GM19397 (cell line): Measurements from ENCODE around the gene TESK1.

Experiments
- ATAC-seq: cut with Tn5 transposase; IDR thresholded peaks from one replicate; pipeline ENCODE4 v1.9.1; 2021; ENCODE audit warnings: mild to moderate bottlenecking, moderate library complexity; ENCODE audit not compliant: unreplicated experiment

TESK1 gene, protein sequence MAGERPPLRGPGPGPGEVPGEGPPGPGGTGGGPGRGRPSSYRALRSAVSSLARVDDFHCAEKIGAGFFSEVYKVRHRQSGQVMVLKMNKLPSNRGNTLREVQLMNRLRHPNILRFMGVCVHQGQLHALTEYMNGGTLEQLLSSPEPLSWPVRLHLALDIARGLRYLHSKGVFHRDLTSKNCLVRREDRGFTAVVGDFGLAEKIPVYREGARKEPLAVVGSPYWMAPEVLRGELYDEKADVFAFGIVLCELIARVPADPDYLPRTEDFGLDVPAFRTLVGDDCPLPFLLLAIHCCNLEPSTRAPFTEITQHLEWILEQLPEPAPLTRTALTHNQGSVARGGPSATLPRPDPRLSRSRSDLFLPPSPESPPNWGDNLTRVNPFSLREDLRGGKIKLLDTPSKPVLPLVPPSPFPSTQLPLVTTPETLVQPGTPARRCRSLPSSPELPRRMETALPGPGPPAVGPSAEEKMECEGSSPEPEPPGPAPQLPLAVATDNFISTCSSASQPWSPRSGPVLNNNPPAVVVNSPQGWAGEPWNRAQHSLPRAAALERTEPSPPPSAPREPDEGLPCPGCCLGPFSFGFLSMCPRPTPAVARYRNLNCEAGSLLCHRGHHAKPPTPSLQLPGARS

DNA sequence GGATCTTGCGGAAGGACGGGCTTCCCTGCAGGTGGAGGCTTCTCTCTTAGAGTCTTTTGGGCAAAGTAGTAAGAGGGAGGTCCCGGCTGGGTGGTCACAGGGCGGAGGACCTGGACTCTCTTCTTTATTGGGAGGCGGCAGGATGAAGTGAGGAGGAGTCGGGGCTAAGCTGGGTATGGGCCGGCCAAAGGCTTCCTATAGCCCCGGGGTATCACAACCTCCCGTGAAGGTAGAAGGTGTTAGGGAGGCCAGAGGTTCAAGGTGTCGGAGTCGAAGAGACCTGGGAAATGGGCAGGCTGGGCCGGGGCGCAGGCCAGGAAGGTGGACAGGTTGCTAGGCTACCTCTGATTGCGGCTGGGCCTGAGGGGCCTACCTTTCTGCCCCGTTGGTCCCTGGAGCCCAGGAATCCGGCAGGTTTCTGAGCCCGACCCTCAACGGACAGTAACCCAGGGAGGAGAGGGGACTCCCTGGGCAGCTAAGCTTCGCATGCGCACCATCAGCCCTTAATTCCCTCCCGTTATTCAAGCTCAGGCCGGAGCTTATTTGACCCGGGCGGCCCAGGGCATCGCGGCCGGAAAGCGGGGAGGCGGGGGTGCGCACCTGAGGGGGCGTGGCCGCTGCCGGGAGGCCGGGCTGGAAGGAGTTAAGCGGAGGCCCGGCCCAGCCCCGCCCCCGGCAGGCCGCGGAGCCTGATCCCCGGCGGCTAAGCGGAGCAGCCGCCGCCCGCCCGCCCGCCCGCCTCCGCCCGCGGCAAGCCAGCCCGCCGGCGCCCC is at the start of gene TESK1:
Gene TESK1, plus strand, starts transcription at position 685 of the 773 bp plus-strand sequence. CDS start 358 bp downstream, outside the sequence.
- peak; percentile 42 for ATAC-seq

DNA sequence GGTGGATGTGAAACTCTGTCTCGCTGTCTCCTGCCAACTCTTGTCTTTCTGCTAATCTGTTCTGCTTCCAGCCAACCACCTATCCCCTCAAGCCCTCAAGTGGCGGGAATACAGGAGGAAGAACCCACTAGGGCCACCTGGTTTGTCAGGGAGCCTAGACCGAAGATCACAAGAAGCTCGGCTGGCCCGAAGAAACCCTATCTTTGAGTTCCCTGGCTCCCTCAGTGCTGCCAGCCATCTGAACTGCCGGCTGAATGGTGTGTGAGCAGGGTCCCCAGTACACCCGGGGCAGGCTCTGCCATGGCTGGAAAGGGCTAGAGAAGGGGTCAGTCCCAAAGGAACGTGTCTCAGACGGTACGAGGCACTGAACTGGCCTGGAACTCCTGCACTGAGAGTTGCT is 49.2 kb upstream of the TESK1 start:
- no peak for ATAC-seq

DNA sequence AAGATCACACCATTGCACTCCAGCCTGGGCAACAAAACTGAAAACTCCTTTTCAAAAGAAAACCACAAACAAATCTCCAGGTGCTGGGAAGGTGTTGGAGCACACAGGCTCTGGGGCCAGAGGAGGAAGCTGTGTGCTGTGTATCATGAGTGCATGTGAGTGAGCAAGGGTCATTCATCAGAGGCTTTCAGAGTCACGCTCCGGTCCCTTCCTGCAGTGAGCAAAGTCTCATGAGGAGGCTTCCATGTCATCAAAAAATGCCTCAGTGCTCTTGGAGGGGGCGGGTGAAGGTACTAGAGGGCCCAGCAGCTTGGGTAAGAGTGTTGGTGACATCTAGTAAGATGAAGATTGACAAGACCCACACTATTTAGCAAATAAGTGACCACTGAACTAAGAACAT is 48.3 kb upstream of the TESK1 start:
- ATAC-seq: no peak

DNA sequence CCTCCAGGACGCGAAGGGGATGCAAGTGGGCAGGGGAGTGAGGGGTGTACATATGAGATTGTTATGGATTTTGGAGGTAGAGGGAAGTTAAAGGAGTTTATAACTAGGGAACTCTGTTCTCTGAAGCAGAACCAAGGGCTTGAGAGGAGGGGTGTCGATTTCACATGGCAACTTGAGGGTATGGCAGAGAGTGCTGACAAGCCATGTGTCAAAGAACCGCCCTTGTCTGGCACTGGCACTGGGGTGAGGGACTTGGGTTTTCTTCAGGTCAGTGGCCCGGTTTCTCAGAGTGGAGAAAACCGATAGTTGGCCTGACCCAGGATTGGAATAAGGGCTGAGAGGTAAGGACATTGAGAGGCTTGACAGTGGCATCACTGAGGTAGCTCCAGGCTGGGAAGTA is 47.7 kb upstream of the TESK1 start:
- no peak for ATAC-seq

DNA sequence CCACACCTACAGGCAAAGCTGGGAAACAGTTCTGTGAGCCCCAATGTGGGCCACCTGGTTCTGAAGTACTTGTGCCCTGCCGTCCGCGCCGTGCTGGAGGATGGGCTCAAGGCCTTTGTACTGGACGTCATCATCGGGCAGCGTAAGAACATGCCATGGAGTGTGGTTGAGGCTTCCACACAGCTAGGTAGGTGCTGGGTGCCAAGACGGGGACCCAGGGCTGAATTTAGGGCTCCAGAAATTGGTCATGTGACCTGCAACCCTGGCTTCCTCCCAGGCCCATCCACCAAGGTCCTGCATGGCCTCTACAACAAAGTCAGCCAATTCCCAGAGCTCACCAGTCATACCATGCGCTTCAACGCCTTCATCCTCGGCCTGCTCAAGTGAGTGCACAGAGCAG is 46.9 kb upstream of the TESK1 start:
- no peak for ATAC-seq

DNA sequence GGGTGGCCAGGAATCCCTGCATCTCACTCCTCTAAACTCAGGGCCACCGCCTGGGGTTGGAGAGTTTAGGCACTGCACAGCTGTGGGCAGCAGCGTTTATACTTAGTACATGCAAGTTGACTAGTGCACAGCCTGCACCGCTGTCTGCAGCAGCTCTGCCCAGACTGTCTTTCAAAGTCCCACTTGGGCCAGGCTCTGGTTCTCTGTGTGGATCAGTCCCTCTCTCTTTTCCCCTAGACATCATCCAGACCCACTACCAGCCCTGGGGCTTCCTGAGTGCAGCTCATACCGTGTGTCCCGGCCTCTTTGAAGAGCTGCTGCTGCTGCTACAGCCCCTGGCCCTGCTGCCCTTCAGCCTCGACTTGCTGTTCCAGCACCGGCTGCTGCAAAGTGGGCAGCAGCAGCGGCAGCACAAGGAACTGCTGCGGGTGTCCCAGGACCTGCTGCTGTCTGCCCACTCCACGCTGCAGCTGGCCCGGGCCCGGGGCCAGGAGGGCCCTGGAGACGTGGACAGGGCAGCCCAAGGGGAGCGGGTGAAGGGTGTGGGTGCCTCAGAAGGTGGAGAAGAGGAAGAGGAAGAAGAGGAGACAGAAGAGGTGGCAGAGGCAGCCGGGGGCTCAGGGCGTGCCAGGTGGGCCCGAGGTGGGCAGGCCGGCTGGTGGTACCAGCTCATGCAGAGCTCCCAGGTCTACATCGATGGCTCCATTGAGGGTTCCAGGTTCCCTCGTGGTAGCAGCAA is 45.1 kb upstream of the TESK1 start:
- ATAC-seq: no peak

DNA sequence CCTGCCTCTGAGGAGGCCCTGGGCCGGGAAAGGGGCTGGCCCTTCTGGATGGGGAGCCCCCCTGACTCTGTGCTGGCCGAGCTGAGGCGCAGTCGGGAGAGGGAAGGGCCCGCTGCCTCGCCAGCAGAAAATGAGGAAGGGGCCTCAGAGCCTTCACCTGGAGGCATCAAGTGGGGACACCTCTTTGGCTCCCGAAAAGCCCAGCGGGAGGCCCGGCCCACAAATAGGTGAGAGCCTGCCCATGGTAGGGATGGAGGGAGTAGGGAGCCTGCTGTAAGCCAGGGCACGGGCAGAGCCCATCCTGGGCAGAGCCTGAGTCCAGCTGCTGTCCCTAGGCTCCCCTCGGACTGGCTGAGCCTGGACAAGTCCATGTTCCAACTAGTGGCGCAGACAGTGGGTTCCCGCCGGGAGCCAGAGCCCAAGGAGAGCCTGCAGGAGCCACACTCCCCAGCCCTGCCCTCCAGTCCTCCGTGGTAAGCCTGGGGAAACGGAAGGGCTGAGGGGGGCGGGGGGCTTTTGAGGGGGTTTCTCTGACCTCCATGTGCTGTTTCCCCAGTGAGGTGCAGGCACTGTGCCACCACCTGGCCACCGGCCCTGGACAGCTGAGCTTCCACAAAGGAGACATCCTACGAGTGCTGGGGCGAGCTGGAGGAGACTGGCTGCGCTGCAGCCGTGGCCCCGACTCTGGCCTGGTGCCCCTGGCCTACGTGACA is 44.3 kb upstream of the TESK1 start:
- ATAC-seq: no peak

DNA sequence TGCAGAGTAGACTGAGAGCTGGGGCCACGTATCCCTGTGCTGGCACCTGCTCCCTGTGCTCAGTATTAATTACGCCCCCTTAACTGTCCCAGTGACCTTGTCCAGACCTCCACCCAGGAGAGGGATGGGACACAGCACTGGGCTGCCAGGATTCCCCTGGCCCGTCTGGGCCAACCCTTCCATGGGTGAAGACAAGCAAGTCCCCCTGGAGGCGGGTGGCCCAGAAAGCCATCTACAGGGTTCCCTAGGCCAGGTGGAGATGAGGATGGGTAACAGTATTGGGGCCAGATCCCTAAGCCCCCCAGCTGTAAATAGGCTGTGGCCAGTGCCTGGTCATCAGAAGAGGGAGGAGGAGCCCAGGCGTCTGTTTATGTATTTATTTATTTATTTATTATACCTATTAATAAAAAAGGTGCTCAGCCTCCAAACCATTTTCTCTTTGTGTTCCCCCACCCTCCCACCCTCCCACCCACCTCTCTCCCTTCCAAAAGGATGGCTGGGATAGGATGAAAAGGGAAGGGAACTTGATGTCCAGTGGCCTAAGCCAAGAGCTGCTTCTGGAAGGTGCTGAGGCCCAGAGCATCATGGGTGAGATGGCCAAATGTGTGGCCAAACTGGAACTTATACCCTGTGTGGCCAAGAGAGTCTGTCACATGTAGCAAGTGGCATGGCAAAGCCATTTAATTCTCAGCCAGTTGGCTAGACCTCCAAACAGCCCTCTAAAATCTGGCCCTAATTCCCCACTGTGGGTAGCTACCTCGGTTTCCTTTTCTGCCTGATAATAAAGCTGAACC is 43.4 kb upstream of the TESK1 start:
- ATAC-seq: no peak

DNA sequence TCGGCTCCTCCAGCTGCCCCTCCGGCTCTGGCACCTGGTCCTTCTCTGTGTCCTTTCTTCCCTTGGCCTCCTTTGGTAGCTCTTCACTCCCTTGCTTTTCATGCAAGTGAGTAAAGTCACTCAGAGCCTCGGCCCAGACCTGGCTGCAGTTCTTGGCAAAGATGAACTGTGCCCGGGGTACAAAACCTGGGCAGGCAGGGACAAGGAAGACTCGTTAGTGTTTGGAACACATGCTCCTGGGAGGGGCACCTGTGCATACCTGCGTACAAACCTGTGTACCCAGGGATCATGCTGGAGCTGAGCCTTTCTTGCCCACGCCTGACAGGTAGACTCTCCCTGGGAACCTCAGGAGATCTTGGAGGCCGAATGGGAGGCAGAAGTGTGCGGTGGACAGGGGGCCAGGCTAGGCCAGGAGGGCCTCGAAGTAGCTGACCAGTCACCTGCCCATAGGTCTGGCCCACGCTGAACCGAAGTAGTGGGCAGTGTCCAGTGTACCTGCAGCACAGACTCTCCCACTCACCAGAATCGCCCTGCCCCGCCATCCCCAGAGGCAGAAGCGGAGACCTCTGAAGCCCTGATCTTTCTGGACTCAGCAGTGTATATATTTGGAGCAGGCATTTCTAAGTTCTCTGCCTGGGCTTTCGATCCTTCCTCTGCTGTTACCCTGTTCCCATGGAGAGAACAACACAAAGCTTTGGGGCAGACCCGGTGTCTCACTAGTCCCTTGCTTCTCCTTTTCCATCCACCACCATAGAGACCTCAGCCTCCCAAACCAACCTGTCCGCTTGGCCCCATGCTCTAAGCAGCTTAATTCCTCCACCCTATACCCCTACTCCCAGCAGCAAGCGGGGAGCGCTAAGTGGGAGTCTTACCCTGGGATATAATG is 41.9 kb upstream of the TESK1 start:
- no peak for ATAC-seq

DNA sequence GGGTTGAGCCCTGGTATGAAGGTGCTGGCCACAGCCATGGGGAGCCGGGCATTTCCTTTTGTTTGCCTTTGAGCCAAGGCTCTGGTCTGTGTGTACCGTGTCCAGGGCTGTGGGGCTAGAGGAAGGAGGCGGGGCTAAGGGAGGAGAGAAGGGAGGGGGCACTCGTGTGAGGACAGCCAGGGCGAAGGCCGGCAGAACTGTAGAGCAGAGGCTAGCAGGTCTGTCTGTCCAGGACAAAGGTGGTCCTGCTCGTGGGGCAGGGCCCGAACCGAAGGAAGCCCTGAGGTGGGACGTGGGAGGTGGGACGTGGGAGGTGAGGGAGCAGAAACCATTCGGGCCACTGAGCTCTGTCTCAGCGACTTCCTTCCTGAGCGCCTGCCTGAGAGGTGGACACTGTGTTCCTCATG is 41.3 kb upstream of the TESK1 start:
- ATAC-seq: no peak

DNA sequence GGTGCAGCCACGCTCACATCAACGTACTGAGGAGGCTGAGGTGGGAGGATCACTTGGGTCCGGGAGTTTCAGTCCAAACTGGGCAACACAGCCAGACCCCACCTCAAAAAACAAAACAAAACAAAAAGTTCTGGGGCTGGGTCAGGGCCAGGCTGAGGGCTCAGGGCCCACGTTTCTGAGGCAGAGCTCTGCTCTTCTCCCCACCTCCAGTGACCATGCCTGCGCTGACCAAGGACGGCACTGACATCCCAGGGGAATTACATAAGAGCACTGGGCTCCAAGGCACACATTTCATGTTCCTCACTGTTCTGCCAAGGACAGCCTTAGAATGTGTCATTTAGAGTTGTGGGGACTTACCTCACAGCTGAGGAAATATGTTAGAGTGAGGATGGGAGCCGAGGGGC is 40.4 kb upstream of the TESK1 start:
- no peak for ATAC-seq

DNA sequence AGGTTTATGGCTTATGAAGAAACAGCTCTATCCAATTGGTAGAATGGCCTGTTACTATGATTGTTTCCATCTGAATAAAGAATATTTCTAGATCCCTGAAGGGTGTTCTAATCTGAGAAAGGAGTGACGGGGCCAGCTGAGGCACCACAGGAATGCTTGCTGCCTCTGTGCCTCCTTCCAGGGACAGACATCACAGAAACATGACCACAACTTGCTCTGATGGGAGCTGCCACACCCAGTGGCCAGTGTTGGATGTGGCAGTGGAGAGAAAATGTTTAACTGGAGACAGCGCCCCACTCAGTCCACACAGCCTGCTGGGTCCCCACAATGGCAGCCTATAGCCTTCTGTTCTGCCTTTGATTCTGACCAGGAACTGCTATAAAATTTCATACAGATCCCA is 38.6 kb upstream of the TESK1 start:
- ATAC-seq: no peak

DNA sequence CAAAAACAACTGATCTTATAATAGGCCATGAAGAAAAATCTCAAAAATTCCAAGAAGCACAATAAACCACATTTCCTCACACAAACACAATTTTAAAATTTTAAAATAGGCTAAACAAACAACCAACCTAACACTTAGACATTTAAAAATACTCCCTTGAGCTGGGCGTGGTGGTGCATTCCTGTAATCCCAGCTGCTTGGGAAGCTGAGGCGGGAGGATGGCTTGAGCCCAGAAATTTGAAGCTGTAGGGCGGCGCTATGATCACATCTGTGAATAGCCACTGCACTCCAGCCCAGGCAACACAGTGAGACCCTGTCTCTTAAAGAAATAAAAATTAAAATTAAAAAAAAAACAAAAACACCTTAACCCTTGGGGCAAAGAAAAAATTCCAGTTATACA is 36.9 kb upstream of the TESK1 start:
- ATAC-seq: no peak

DNA sequence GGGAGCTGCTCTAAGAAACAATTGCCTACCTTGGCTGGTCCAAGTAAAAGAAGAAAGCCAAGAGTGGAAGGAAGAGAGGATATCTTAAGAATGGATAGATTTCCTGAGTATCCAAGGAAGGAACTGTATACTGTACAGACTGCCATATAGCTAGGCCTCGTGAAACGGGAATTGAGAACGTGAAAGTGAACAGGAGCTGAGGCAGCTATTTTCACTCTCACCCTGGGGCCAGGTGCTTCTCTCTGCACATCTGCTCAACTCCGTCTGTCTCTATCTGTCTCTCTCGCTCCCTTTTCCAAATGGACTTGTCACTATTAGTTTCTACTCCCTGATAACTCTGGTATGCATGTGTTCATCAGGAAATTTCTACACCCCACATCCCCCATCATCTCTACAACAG is 35.9 kb upstream of the TESK1 start:
- ATAC-seq: peak; percentile 44

DNA sequence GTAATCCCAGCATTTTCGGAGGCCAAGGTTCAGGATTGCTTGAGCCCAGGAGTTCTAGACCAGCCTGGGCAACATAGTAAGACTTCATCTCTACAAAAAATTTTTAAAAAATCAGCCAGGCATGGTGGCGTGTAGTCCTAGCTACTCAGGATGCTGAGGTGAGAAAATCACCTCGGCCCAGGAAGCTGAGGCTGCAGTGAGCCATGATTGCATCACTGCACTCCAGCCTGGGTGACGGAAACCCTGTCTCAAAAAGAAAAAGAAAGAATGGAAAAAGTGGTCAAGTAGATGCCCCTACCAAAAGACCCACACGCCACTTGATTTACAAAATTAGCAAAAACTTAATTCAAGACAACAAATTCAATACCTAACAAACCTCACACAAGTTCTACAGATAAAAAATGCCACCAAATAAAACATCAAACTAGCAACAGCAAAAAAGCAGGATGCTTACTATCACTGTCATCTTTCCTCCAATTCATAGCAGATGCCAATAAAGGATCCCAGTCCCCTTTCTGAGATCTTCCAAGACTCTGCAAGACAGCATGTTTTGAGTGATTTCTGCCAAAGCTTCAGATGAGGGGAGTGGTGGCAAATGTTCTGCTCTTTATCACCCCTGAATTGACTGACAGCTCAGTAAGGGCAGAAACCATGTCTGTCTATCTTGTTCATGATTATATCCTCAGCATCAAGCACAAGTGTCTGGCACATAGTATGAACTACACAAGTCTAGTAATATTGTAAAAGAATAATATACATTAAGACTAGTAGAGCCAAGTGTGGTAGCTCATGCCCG is 34.2 kb upstream of the TESK1 start:
- no peak for ATAC-seq

DNA sequence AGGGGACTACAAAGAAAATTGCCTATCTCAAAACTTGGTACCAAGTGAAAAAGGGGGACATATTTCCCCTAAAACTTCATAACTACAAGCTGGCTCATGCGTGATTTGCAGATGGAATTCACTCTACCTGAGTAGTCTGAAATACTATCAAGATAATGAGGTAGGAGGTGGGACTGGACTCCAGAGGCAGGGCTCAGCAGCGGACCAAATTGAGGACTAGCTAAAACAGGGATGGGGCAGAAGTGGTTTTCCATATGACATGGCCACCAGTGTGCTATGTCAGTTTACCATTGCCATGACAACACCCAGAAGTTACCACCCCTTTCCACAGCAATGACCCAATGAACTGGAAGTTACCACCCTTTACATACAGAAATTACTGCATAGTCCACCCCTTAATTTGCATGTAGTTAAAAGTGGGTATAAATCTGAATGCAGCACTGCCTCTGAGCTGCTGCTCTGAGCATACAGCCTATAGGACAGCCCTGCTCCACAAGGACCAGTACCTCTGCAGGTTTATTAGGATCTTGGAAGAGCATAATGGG is 30.4 kb upstream of the TESK1 start:
- no peak for ATAC-seq

DNA sequence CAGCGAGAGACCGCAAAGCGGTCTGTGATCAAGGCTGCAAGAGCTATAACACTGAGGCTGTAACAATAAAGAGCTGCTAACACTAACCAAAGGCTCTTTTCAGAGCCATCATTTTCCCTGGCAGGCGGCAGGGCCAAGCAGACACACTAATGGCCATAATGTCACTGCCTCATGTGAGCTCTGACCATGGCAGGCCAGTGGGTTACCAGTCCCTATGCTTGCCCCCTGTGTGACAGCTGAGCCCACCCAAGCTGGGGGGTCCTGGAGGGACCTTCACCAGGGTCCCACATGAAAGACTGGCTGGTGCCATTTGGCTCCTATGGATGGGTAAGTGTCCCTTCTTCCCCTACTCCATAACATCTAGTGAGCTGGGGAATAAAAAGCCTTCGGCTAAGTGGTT is 29.6 kb upstream of the TESK1 start:
- ATAC-seq: no peak

DNA sequence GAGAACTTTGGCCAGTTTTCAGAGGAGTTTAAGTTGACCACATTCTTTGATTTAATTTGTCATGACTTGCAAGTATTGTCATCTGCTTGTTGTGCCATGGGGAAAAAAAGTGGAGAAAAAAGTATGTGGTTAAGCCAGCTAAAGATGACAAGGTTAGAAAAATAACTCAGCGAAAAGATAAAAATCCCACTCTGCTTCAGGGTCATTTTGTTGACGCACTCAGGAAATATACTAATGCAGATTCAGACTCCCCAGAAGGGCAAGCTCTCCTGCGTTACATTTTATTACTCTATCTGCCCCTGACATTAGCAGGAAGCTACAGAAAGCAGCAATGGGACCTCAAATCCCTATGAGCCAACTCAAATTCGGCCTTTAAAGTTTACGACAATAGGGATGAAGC is 27.6 kb upstream of the TESK1 start:
- no peak for ATAC-seq
